SK-N-MC (cell line): Measurements from ENCODE around the gene FDX2.
"Not testable (repeated sequence)": the region's sequence is repeated elsewhere in the genome, so short reads cannot be mapped to it uniquely, and the experiment has no call there.

Source experiments
- DNase-seq: peaks from one replicate; pipeline ENCODE4 v3.0.0-alpha.2; 2011; ENCODE audit warnings: low read depth, low spot score
- H3K27ac ChIP-seq: fragments of 200-600 bp; sonication (generic); 2 replicates; pipeline ENCODE4 v1.5.1; 2016; ENCODE audit warnings: mixed run types
- H3K36me3 ChIP-seq: fragments of 200-600 bp; sonication (generic); 2 replicates; pipeline ENCODE4 v1.6.1; 2017; ENCODE audit warnings: antibody characterized with exemption, low read length, mixed read lengths; ENCODE audit not compliant: insufficient read depth
- H3K4me3 ChIP-seq: fragments of 200-600 bp; sonication (generic); 2 replicates; pipeline ENCODE4 v1.5.1; 2016
- H3K9ac ChIP-seq: fragments of 200-600 bp; sonication (generic); 2 replicates; pipeline ENCODE4 v1.8.0; 2017; ENCODE audit warnings: mixed run types, mixed read lengths; ENCODE audit not compliant: insufficient read length
- H3K9me3 ChIP-seq: fragments of 200-600 bp; sonication (generic); 2 replicates; pipeline ENCODE4 v1.6.1; 2017; ENCODE audit warnings: low read depth, mild to moderate bottlenecking, antibody characterized with exemption, low read length, moderate library complexity, mixed read lengths
- EZH2 ChIP-seq: fragments of 200-600 bp; sonication (generic); IDR thresholded peaks from one replicate; pipeline ENCODE4 v1.6.1; 2017; ENCODE audit warnings: antibody characterized with exemption
- FOXP2 ChIP-seq: optimal IDR thresholded peaks from 2 replicates; pipeline ENCODE3; 2011; ENCODE audit warnings: mild to moderate bottlenecking, moderate library complexity; ENCODE audit not compliant: insufficient read depth; ENCODE audit errors: extremely low read length, control extremely low read depth
- POLR2AphosphoS5 ChIP-seq: IDR thresholded peaks from 2 replicates; pipeline ENCODE4 v1.6.1; 2012; ENCODE audit warnings: mild to moderate bottlenecking, low read depth, low read length, borderline replicate concordance

The FDX2 gene

DNA sequence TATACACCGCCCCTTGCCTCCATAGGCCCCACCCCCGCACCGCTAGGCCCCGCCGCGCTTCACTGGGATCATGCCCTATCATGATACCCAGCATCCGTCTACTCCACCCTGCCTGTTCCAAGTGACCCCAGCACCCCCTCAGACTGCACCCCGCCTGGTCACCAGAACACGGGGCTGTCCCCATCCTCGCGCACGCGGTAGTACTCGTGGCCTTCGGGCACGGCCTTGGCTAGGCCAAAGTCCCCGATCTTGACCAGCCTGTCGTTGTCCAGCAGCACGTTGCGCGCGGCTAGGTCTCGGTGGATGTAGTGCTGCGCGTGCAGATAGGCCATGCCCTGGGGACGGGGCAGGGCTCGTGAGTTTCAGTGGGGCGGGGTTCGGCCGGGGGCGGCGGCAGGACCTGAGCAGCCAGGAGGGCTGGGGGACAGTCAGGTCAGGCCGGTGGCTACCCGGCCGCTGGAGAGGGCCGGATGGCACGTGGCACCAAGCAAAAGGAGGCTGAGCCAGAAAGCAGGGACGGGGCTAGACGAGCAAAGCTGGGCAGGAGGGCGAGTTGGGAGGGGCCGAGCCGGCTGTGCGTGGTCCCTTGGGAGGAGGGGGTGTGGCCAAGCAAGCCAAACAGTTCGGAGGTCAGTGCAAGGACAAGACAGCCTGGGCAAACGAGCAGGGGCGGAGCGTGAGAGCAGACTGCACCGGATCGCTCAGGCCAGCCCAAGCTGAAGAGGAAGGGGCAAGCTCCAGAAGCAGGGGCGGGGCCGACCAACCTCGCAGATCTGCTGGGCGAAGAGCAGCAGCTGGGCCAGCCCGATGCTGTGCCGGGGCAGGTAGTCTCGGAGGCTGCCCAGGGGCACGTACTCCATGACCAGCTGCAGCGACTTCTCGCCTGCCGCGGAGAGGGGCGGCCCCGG lies 37.2 kb upstream of the FDX2 start:
- no peak overlapping the region for H3K4me3 ChIP-seq
- no peak for DNase-seq
- no peak overlapping the region for H3K27ac ChIP-seq
- no peak overlapping the region for H3K9ac ChIP-seq
- TF ChIP-seq EZH2: no peak
- TF ChIP-seq POLR2AphosphoS5: no peak
- no peak for TF ChIP-seq FOXP2
- peaks cover 19% of the 10 kb centered on the region; the same call in 1 of the 2 replicates for H3K36me3 ChIP-seq
- no peaks in the 10 kb centered on the region for H3K9me3 ChIP-seq

DNA sequence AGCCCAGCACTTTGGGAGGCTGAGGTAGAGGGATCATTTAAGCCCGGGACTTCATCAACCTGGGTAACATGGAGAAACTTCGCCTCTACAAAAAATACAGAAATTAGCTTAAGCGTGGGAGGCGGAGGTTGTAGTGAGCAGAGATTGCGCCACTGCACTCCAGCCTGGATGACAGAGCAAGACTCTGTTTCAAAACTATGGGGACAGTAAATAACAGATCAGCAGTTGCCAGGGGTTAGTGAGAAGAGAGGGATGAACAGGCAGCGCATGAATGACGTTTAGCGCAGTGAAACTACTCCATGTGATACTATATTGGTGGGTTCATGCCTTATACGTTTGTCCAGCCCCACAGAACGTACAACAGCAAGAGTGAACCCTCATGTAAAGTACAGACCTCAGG lies 30.7 kb upstream of the FDX2 start:
- no peak for DNase-seq
- Histone ChIP-seq H3K9ac (no peak overlapping the region), H3K9me3 (no peaks in the 10 kb centered on the region), H3K27ac (no peak overlapping the region), H3K36me3 (no peaks in the 10 kb centered on the region), H3K4me3 (no peak overlapping the region)
- TF ChIP-seq FOXP2 (no peak), POLR2AphosphoS5 (no peak), EZH2 (no peak)

DNA sequence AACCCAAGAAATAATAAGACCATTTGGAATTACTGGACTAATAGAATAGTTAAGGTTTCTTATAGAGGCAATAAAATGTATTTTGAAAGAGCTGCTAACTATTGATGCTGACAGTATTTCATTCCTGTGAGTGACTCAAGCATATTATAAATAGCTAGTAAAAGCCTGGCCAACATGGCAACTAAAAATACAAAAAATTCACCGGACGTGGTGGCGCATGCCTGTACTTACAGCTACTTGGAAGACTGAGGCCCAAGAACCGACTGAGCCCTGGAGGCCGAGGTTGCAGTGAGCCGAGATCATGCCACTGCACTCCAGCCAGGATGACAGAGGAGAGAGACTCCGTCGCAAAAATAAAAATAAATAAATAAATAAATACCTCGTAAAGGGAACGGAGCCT lies 29.0 kb upstream of the FDX2 start:
- Histone ChIP-seq H3K36me3 (no peaks in the 10 kb centered on the region), H3K9me3 (no peaks in the 10 kb centered on the region), H3K9ac (no peak overlapping the region), H3K4me3 (no peak overlapping the region), H3K27ac (no peak overlapping the region)
- DNase-seq: no peak
- no peak for TF ChIP-seq POLR2AphosphoS5
- TF ChIP-seq FOXP2: no peak

DNA sequence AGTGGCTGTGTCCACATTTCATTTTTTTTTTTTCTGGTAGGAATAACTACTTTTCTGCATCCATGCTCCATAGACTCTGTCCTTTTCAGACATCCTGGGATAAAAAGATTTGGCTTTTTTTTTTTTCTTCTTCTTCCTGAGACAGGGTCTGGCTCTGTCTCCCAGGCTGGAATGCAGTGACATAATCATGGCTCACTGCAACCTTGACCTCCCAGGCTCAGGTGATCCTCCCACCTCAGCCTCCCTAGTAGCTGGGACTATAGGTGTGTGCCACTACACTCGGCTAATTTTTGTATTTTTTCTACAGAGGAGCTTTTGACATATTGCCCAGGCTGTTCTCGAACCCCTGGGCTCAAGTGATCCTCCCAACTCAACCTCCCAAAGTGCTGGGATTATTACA lies 27.7 kb upstream of the FDX2 start:
- Histone ChIP-seq H3K9ac (no peak overlapping the region), H3K27ac (no peak overlapping the region), H3K4me3 (no peak overlapping the region), H3K36me3 (no peaks in the 10 kb centered on the region), H3K9me3 (no peaks in the 10 kb centered on the region)
- DNase-seq: no peak
- TF ChIP-seq POLR2AphosphoS5: no peak
- no peak for TF ChIP-seq EZH2
- no peak for TF ChIP-seq FOXP2

DNA sequence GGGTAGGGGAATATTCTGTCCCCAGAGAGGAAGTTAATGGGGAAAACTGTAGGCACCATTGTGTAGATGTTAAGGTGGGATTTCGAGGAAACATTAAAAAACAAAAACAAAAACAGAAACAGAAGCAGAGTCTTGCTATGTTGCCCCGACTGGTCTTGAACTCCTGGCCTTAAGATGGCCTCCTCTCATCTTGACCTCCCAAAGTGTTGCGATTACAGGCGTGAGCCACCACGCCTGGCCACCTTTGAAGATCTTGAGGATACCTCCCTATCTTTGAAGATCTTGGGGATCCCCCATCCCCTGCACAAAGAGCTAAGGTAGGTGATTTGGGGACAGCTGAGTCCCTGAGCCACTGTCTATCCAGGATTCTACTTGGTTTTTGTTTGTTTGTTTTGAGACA lies 24.2 kb upstream of the FDX2 start:
- no peak for DNase-seq
- no peak overlapping the region for H3K4me3 ChIP-seq
- no peak overlapping the region for H3K9ac ChIP-seq
- no peak overlapping the region for H3K27ac ChIP-seq
- H3K36me3 ChIP-seq: no peaks in the 10 kb centered on the region
- TF ChIP-seq EZH2 (no peak), POLR2AphosphoS5 (no peak), FOXP2 (no peak)
- no peaks in the 10 kb centered on the region for H3K9me3 ChIP-seq

DNA sequence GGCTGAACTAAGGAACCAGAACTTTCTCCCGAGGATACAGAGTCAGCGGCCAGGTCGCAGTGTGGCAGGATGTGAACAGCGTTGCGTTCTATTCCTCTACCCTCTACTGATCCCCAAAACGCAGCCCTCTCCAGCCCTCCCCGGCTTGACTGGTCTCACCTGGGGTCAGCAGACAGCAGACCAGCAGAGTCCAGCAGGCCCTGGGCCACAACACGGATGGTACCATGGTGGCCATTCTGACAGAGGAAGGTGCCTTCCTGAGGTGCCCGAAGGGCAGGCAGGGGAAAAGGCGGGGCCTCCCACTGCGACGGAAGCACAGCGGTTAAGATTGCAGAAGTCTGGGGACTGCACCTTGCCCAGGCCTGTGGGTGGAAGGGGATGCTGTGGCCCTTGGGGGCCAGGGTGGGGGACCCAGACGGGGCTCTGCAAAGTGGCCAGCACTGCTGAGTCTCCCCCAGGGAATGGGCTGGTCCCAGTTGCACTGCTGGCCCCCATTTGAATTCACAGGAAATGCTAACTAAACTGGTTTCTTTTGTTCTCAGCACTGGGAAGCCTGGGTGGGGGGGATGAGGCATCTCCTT lies 23.7 kb upstream of the FDX2 start, which contains the start of gene ICAM3:
Gene ICAM3, minus strand, starts transcription at position 245 of the 581 bp plus-strand sequence. Its CDS starts 10 bp downstream, at position 235.
- H3K27ac ChIP-seq: no peak within 1 kb of the TSS
- no peak for TF ChIP-seq FOXP2
- no peak for TF ChIP-seq EZH2
- no peak for TF ChIP-seq POLR2AphosphoS5
- no peaks in the 10 kb centered on the region for H3K36me3 ChIP-seq
- no peaks in the 10 kb centered on the region for H3K9me3 ChIP-seq
- H3K4me3 ChIP-seq: no peak within 1 kb of the TSS
- no peak for DNase-seq
- H3K9ac ChIP-seq: no peak within 1 kb of the TSS

DNA sequence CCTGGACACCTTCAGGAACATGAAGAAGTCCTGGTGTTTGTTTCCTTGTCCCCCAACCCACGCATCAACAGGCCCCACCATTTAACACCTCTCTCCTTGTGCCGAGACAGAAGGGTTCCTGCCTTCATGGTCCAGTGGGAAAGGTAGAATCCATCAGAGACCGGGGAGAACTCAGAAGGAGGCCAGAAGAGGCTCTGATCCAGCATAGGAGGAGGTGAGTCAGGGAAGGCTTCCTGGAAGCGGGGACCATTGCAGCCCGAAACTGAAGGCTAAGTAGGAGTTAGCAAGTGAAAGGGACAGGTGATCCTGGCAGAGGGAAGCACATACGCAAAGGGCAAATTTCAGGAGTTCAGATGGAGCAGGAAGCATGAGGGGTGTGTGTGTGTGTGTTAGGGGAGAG lies 23.1 kb upstream of the FDX2 start:
- Histone ChIP-seq H3K9me3 (no peaks in the 10 kb centered on the region), H3K4me3 (no peak overlapping the region), H3K9ac (no peak overlapping the region), H3K36me3 (no peaks in the 10 kb centered on the region), H3K27ac (no peak overlapping the region)
- no peak for DNase-seq
- TF ChIP-seq POLR2AphosphoS5: no peak
- TF ChIP-seq FOXP2: no peak
- TF ChIP-seq EZH2: no peak

DNA sequence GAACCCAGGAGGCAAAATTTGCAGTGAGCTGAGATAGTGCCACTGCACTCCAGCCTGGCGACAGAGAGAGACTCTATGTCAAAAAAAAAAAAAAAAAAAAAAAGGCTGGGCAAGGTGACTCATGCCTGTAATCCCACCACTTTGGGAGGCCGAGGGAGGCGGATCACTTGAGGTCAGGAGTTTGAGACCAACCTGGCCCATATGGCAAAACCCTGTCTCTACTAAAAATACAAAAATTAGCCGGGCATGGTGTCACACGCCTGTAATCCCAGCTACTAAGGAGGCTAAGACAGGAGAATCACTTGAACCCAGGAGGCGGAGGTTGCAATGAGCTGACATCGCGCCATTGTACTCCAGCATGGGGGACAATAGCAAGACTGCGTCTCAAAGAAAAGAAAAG lies 20.9 kb upstream of the FDX2 start:
- H3K27ac ChIP-seq, H3K4me3 ChIP-seq, H3K36me3 ChIP-seq, H3K9me3 ChIP-seq, DNase-seq, H3K9ac ChIP-seq: not testable (repeated sequence)

DNA sequence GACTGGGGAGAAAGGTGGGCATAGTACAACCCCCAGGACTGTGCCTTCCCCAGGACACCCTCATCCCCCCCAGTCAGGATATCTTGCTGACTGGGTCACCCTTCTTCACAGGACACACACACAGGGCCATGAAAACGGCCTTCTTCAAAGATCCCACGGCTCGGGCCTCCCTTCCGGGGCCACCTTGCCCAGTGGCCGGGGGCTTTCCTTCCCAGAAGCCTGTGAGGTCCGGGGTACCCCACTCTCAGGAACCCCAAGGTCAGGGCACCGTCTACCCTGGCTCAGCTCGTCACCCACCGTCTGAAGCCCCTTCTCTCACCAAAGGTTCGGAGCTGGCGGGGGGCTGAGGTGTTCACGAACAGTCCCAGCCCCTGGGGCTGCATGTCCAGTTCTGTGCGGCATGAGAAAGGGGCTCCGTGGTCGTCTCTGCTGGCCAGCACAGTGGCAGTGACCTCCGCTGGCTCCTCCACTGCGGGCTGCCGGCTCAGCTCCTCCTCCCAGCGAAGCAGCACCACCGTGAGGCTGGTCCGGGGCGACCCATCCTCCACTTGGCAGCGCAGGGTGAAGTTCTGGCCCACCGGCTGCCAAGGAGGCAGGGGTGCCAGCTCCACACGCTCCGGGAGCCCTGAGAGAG lies 19.7 kb upstream of the FDX2 start:
- no peak overlapping the region for H3K27ac ChIP-seq
- H3K4me3 ChIP-seq: peak overlapping the region; percentile 88
- no peak overlapping the region for H3K9ac ChIP-seq
- no peaks in the 10 kb centered on the region for H3K9me3 ChIP-seq
- H3K36me3 ChIP-seq: peaks cover 2% of the 10 kb centered on the region; the same call in 1 of the 2 replicates
- TF ChIP-seq FOXP2: no peak
- no peak for TF ChIP-seq POLR2AphosphoS5
- TF ChIP-seq EZH2: no peak
- no peak for DNase-seq
